ENCODE measurements around the gene TMEM121.

Gene TMEM121

DNA sequence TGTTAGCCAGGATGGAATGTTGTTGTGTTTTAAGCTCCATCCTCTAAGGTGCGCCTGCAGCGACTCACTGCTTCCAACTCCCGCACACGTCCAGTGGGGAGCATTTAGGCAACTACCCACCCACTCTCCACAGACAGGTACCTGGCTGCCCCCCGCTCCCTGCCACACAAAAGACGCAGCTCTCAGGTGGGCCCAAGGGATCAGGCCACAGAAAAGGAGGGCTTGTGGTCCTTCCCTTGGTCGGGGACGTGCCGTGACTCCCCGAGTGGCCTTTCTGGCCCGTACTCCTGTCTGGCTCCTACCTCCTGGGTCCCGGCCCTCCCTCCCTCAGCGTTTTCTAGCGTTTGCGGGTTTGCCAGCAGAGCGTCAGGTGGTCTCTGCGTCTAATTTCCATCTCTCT, 19.1 kb upstream of the TMEM121 start:
- H3K4me3 ChIP-seq (ENCODE audit: low read length), result no peak overlapping the region

DNA sequence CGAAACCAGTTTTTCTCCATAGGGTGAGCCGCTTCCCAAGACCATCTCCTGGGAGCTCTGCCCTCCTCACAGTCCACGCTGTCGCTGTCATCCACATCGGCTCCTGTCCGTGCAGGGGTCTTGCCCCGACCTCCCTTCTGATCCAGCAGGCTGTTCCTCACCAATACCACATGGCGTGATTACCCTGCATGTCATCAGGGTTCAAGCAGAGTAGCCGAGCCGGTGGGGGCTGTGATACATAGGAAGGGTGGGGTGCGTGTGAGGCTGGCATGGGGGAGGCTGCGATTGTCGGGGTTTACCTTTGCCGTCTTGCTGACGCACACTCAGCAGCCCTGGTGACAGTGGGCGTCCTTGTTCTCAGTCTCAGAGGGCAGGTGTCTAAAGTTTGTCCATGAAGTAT, 18.3 kb upstream of the TMEM121 start:
- H3K4me1 ChIP-seq (ENCODE audit: control insufficient read depth, low read length), result no peaks in the 10 kb centered on the region
- H3K9me3 ChIP-seq (ENCODE audit: control insufficient read depth, insufficient read depth, low read length), result no peaks in the 10 kb centered on the region

More for the DNA sequence above, 19.1 kb upstream of the TMEM121 start:
- H3K4me2 ChIP-seq (ENCODE audit: low read length), result no peak overlapping the region
- TF ChIP-seq, protein P1, sequence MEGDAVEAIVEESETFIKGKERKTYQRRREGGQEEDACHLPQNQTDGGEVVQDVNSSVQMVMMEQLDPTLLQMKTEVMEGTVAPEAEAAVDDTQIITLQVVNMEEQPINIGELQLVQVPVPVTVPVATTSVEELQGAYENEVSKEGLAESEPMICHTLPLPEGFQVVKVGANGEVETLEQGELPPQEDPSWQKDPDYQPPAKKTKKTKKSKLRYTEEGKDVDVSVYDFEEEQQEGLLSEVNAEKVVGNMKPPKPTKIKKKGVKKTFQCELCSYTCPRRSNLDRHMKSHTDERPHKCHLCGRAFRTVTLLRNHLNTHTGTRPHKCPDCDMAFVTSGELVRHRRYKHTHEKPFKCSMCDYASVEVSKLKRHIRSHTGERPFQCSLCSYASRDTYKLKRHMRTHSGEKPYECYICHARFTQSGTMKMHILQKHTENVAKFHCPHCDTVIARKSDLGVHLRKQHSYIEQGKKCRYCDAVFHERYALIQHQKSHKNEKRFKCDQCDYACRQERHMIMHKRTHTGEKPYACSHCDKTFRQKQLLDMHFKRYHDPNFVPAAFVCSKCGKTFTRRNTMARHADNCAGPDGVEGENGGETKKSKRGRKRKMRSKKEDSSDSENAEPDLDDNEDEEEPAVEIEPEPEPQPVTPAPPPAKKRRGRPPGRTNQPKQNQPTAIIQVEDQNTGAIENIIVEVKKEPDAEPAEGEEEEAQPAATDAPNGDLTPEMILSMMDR (IDR thresholded peaks at IDR 0.05; ENCODE audit: low read depth, low read length, poor library complexity, severe bottlenecking), result no peak
- no peak for TF ChIP-seq EZH2phosphoT487 (IDR thresholded peaks at IDR 0.05; ENCODE audit: borderline replicate concordance, low read length)
- no peaks in the 10 kb centered on the region for H3K79me2 ChIP-seq (ENCODE audit: control insufficient read depth, low read length)
- no peaks in the 10 kb centered on the region for H3K36me3 ChIP-seq (ENCODE audit: control insufficient read depth, low read length)
- no peaks in the 10 kb centered on the region for H3K4me1 ChIP-seq (ENCODE audit: control insufficient read depth, low read length)
- H4K20me1 ChIP-seq (ENCODE audit: control insufficient read depth, insufficient read depth, low read depth, low read length), result no peaks in the 10 kb centered on the region
- peaks cover 3% of the 10 kb centered on the region; the same call in 1 of the 2 replicates for H3K27me3 ChIP-seq (ENCODE audit: control insufficient read depth, low read length)
- no peaks in the 10 kb centered on the region for H3F3A ChIP-seq (ENCODE audit: control insufficient read depth, insufficient read depth)
- no peaks in the 10 kb centered on the region for H3K9me2 ChIP-seq (replicated peaks; ENCODE audit: control insufficient read depth, low read length)
- no peak overlapping the region for H3K27ac ChIP-seq (ENCODE audit: low read depth, low read length)
- no peaks in the 10 kb centered on the region for H3K9me3 ChIP-seq (ENCODE audit: control insufficient read depth, insufficient read depth, low read length)

DNA sequence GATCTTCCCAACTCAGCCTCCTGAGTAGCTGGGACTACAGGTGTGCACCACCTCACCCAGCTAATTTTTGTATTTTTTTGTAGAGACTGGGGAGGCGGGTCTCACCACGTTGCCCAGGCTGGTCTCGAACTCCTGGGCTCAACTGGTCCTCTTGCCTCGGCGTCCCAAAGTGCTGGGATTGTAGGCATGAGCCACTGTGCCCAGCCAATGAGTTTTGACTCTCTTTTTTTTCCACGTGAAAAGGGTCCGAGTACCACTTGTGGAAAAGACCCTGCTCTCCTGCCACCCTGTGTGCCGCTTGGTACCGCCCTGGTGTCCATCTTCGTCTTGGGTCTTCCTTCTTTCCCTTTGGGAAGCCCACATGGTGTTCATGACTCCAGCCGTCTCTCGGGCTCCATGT, 17.8 kb upstream of the TMEM121 start:
- Histone ChIP-seq H3K4me2 (ENCODE audit: low read length) (no peak overlapping the region), H3K27me3 (ENCODE audit: control insufficient read depth, low read length) (peaks cover 3% of the 10 kb centered on the region; the same call in 1 of the 2 replicates), H3F3A (ENCODE audit: control insufficient read depth, insufficient read depth) (no peaks in the 10 kb centered on the region), H3K27ac (ENCODE audit: low read depth, low read length) (no peak overlapping the region), H3K4me3 (ENCODE audit: low read length) (no peak overlapping the region), H3K9me2 (replicated peaks; ENCODE audit: control insufficient read depth, low read length) (no peaks in the 10 kb centered on the region), H3K9me3 (ENCODE audit: control insufficient read depth, insufficient read depth, low read length) (no peaks in the 10 kb centered on the region), H3K79me2 (ENCODE audit: control insufficient read depth, low read length) (no peaks in the 10 kb centered on the region), H3K36me3 (ENCODE audit: control insufficient read depth, low read length) (no peaks in the 10 kb centered on the region), H4K20me1 (ENCODE audit: control insufficient read depth, insufficient read depth, low read depth, low read length) (no peaks in the 10 kb centered on the region), H3K4me1 (ENCODE audit: control insufficient read depth, low read length) (no peaks in the 10 kb centered on the region)
- TF ChIP-seq, protein P1 (IDR thresholded peaks at IDR 0.05; ENCODE audit: low read depth, low read length, poor library complexity, severe bottlenecking), result no peak

More for the DNA sequence above, 18.3 kb upstream of the TMEM121 start:
- TF ChIP-seq EZH2phosphoT487 (IDR thresholded peaks at IDR 0.05; ENCODE audit: borderline replicate concordance, low read length), result no peak
- TF ChIP-seq, protein P1 (IDR thresholded peaks at IDR 0.05; ENCODE audit: low read depth, low read length, poor library complexity, severe bottlenecking), result no peak
- H3K36me3 ChIP-seq (ENCODE audit: control insufficient read depth, low read length), result no peaks in the 10 kb centered on the region
- H4K20me1 ChIP-seq (ENCODE audit: control insufficient read depth, insufficient read depth, low read depth, low read length), result no peaks in the 10 kb centered on the region
- H3K27ac ChIP-seq (ENCODE audit: low read depth, low read length), result no peak overlapping the region
- no peaks in the 10 kb centered on the region for H3F3A ChIP-seq (ENCODE audit: control insufficient read depth, insufficient read depth)
- H3K27me3 ChIP-seq (ENCODE audit: control insufficient read depth, low read length), result peaks cover 3% of the 10 kb centered on the region; the same call in 1 of the 2 replicates
- H3K79me2 ChIP-seq (ENCODE audit: control insufficient read depth, low read length), result no peaks in the 10 kb centered on the region
- H3K9me2 ChIP-seq (replicated peaks; ENCODE audit: control insufficient read depth, low read length), result no peaks in the 10 kb centered on the region
- H3K4me3 ChIP-seq (ENCODE audit: low read length), result no peak overlapping the region
- H3K4me2 ChIP-seq (ENCODE audit: low read length), result no peak overlapping the region
